ENCODE results near the gene ERICH6B.

The ERICH6B gene

GRCh38 chr13:45540864-45541263 is 74.7 kb downstream of the ERICH6B start:
- no peak for DNase-seq

GRCh38 chr13:45540195-45540594 is 75.3 kb downstream of the ERICH6B start:
- DNase-seq: no peak

GRCh38 chr13:45538382-45538781 is 77.2 kb downstream of the ERICH6B start:
- DNase-seq: no peak

GRCh38 chr13:45537516-45537915 is 78.0 kb downstream of the ERICH6B start:
- DNase-seq: no peak

GRCh38 chr13:45536224-45536623 is 79.3 kb downstream of the ERICH6B start:
- no peak for DNase-seq

DNA sequence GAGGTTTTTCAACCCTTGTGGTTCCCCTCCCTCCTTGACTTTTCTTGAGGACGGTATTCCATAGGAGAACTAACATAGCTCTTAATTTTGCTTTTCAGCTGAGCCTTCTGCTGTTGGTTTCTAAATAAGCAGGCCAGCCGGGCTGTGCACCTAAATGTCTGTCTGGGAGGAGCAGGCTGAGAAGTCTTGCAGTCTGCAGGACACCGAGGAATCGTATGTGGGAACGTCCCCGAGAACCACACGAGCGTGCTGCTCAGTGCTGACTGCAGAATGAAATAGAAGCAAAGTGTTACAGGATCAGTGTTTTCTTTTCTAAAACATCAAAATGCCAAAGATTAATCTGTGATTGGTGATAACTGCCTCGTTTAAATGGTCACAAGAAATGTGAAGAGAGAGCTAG is 80.9 kb downstream of the ERICH6B start:
- DNase-seq: no peak

GRCh38 chr13:45529758-45530157 is 85.8 kb downstream of the ERICH6B start:
- no peak for DNase-seq

- DNase-seq: no peak
Observed at GRCh38 chr13:45527699-45528462, 87.7 kb downstream of the ERICH6B start.

DNA sequence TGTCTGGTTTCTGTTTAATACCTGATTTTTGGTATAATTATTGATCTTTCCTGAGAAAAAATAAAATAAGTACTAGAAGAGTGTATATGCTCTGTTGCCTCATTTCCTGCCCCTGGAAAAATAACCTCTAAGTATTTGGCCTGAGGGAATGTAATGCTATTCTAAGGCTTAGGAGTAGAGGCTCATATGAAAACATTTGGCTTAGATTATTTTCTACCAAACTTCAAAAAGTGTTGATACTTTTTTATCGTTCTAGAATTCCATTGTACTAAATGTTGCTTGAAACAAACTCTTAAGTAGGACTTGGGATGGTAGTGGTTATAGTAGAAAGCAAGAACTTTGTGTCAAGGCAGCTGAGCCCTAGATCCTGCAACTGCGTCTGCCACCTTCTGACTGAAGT is 93.0 kb downstream of the ERICH6B start:
- no peak for DNase-seq

GRCh38 chr13:45521297-45521696 is 94.2 kb downstream of the ERICH6B start:
- peak; percentile 89 to 96 (median 92) for DNase-seq

DNA sequence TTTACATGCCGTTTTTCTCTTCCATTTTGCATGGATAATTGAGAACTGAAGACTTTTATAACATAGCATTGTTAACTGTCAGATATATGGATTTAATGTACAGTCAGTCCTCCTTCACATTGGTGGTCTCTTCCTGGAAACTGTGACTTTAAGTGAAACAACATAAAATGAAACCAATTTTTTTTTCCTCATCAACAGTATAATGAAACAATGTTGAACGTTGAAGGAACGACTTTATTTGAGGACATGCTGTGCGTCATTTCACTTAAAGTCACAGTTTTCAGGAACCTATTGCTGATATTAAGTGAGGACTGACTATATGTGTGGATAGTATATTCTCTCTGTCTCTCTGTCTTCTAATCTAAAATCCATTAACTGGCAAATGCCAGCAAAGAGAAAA is 96.0 kb downstream of the ERICH6B start:
- DNase-seq: peak; percentile 13 to 73 (median 48)

GRCh38 chr13:45518525-45519245 is 96.9 kb downstream of the ERICH6B start:
- DNase-seq: no peak

GRCh38 chr13:45516757-45517156 is 98.8 kb downstream of the ERICH6B start:
- no peak for DNase-seq

DNA sequence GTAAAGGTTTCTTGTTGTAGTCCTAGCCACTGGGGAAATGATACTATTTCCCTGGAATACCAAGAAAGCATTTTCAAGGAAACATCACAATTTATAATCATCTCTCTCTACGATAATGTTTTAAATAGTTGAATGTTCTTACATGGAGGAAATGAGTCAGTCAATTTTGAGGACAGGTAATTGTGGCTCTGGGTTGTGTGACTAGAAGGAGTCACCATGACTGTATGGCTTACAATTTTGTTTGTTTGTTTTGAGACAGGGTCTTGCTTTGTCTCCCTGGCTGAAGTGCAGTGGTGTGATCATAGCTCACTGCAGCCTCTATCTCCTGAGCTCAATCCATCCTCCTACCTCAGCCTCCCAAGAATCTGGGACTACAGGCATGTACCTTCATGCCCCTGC is 103.4 kb downstream of the ERICH6B start:
- no peak for DNase-seq

DNA sequence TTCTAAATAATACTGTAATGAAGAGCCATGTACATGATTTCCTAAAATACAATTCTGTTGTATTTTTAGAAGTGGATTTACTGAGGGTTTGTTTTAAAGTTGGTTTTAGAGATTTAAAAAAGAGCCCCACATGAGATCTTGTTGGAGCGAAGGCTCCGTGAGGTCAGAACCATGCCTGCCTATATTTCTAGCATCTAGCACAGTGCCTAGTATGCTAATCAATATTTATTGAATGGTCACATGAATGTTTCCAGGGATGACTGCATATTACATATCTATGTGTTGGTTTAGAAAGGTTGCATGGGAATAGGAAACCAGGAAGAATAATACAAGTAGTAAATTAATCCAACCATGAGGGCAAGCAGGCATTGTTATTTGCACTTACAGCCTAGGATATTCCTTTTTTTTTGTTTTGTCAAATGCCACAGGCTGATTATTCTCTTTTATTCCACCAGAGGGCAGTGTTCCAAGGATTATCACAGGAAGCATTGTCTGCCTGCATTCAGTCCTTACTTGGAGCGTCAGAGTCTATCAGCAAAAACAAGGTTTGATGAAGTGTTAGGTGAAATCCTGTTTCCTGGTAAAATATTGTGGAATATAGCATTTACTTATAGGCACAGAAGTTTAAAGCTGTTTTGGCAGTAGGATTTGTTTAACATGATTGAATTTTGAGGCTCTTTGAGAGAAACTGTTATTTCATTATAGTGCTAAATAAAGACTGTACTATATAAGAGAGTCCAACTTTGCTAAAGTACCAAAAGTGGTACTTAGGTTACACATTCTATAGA is 104.0 kb downstream of the ERICH6B start:
- peak; percentile 58 to 84 (median 72) for DNase-seq

- DNase-seq: no peak
Observed at GRCh38 chr13:45510672-45511071, 104.9 kb downstream of the ERICH6B start.

- DNase-seq: peak in 2 of 4 experiments; percentile 14 to 24
Observed at GRCh38 chr13:45508776-45509175, 106.8 kb downstream of the ERICH6B start.

GRCh38 chr13:45506811-45507210 is 108.7 kb downstream of the ERICH6B start:
- DNase-seq: no peak

GRCh38 chr13:45503658-45504057 is 111.9 kb downstream of the ERICH6B start:
- no peak for DNase-seq

GRCh38 chr13:45501175-45501526 is 114.4 kb downstream of the ERICH6B start:
- DNase-seq: peak in 1 of 4 experiments; percentile 11

GRCh38 chr13:45500492-45501174 is 114.9 kb downstream of the ERICH6B start:
- no peak for DNase-seq

DNA sequence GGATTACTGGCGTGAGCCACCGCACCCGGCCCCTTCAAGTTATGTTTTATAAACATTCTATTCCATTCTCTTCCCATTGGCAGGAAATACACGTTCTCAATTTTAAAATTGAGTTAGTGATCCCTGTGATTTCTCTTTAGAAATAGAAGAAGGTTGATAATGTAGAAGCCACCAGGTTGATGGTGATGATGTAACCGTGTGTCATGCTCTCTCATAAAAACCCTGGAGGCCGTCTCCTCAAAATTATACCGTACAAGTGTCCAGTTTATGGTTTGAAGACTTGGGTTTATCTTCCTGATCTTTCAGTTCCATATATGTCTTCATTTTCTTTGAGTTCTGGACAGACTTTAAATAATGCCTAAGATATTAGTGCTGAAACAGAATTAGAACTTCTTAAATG is 118.6 kb downstream of the ERICH6B start:
- no peak for DNase-seq

DNA sequence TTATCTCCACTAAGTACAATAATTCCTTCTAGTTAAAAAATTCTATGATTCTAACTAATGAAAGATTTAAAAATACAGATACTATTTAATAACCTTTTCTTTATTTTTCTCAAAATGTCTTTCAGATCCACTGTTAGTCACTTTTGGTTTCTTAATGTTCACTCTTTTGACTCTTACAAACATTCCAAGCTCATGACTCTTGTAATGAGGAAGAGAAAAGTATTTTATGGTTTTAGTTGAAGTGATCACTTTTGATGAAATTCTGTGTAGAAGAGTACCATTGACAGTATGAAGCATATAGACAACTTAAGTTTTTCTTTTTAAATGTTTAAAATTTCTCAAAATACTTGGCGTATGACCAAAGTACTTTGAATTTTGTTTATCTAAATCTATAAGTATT is 123.0 kb downstream of the ERICH6B start:
- no peak for DNase-seq

Data from suppressor macrophage (primary cell).